GM13977 (cell line): ENCODE measurements around the gene ZNF70.

Experiments
- DNase-seq: peaks from one replicate; pipeline ENCODE4 v3.0.0; 2012; ENCODE audit warnings: low spot score
- CTCF ChIP-seq: IDR thresholded peaks from 2 replicates; pipeline ENCODE4 v1.5.1; 2012; ENCODE audit warnings: mild to moderate bottlenecking, control low read depth; ENCODE audit not compliant: insufficient read depth; ENCODE audit errors: extremely low read depth, missing control alignments
- in situ Hi-C: fragments of 300-500 bp; cut with MboI; formaldehyde crosslinking; loops from one replicate; pipeline ENCODE4 v1.12.0; 2022; ENCODE audit warnings: low sequenced_read_pairs, low pct_unique_long_range_greater_than_20kb, mixed read lengths, inconsistent platforms; ENCODE audit not compliant: unreplicated experiment

ZNF70 gene

DNA sequence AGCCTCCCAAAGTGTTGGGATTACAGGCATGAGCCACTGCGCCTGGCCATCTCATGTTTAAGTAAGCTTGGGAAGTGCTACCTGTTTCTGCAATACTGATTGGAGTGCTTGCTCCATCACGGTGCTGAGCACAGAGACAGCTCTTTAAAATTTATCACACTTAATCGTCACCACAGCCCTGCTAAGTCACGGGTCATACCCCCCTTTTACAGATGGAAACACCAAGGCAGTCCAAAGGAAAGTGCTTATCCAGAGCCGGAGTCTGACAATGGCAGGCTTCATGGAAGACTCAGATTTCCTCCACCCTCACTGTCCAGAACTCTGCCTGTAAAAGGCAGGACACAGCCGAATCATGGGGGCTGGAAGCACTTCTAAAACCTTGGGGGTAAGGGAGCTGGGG is 9.1 kb upstream of the ZNF70 start:
- no peak for DNase-seq
- no peak for TF ChIP-seq CTCF
- in situ Hi-C loops, result no loop called here

DNA sequence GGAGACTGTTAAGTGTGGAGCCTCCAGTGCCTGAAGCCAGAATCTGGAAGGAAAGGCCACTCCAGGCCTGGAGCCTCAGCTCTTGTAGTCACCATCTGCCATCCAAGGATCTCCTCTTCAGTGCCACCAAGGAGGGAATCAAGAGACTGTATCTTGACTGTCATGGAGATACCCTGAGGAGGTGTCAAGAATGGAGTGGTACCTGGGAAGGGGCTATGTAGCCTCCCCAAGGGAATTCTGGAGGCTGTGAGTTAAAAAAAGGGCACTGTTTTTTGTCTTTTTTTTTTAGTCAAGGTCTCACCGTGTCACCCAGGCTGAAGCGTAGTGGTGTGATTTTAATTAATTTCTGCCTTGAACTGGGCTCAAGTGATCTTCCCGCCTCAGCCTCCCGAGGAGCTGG is 8.7 kb upstream of the ZNF70 start:
- in situ Hi-C loops, result no loop called here
- TF ChIP-seq CTCF, result no peak
- DNase-seq, result no peak

- TF ChIP-seq CTCF, result no peak
- in situ Hi-C loops, result no loop called here
- DNase-seq, result no peak
Measured at GRCh38 chr22:23756891-23757290, 6.0 kb upstream of the ZNF70 start.

DNA sequence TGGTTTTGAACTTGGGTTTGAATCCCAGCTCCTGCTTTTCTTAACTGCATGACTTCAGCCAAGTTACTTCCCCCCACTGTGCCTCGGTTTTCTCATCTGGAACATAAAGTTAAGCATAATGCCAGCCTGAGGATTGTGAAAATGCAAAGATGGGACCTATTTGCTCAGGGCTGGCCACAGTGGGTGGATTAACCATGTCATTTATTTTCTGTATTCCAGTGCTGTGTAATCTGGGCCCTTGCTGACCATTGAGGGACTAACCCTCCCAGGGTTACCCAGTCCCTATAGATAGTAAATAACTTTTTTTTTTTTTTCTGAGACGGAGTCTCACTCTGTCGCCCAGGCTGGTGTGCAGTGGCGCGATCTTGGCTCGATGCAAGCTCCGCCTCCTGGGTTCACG is 4.8 kb upstream of the ZNF70 start:
- in situ Hi-C loops, result no loop called here
- no peak for DNase-seq
- no peak for TF ChIP-seq CTCF

GRCh38 chr22:23754980-23755636 is 4.2 kb upstream of the ZNF70 start:
- TF ChIP-seq CTCF, result no peak
- in situ Hi-C loops, result no loop called here
- DNase-seq, result no peak

- DNase-seq, result peak; percentile 34
- TF ChIP-seq CTCF, result no peak
- in situ Hi-C loops, result no loop called here
Measured at GRCh38 chr22:23754220-23754919, 3.5 kb upstream of the ZNF70 start, which contains the start of gene VPREB3. Gene VPREB3 (minus strand): TSS chr22:23754425. CDS start chr22:23754363, 62 bp downstream.
